GM21381 (cell line): Measurements from ENCODE around the gene DUS2.
"Not testable (repeated sequence)": the region's sequence is repeated elsewhere in the genome, so short reads cannot be mapped to it uniquely, and the experiment has no call there.

Experiments used
- ATAC-seq: cut with Tn5 transposase; IDR thresholded peaks from one replicate; pipeline ENCODE4 v1.9.1; 2021; ENCODE audit warnings: mild to moderate bottlenecking, moderate library complexity; ENCODE audit not compliant: unreplicated experiment

The DUS2 gene

GRCh38 chr16:68115851-68116250 is 92.8 kb downstream of the DUS2 start:
- no peak for ATAC-seq

- no peak for ATAC-seq
Measured at GRCh38 chr16:68116256-68116867, 93.3 kb downstream of the DUS2 start.

GRCh38 chr16:68117884-68118283 is 94.8 kb downstream of the DUS2 start:
- ATAC-seq, result no peak

- peak; percentile 45 for ATAC-seq
Measured at GRCh38 chr16:68118954-68119353, 95.9 kb downstream of the DUS2 start.

- not testable (repeated sequence) for ATAC-seq
Measured at GRCh38 chr16:68120496-68120895, 97.4 kb downstream of the DUS2 start.

- no peak for ATAC-seq
Measured at GRCh38 chr16:68126395-68126794, 103.3 kb downstream of the DUS2 start.

GRCh38 chr16:68128577-68129305 is 105.7 kb downstream of the DUS2 start:
- ATAC-seq, result no peak
